Activated CD4-positive, alpha-beta T cell treated with anti-CD3 and anti-CD28 coated beads, Interleukin-2, amount 10 ng/mL, durations not matched to agents 24 days and 14 days (primary cell): Measurements from ENCODE around the gene SYT1. TPM values are rescaled to one million over a fixed set of nuclear protein-coding genes. Genes with fewer than 3 reads are reported as not detected.

Experiments used
- DNase-seq: peaks from one replicate; pipeline ENCODE4 v3.0.0; 2022
- H3K27ac Mint-ChIP-seq: one replicate; pipeline ENCODE4 v1.8.0; 2022; ENCODE audit warnings: mild to moderate bottlenecking, mixed read lengths
- H3K27me3 Mint-ChIP-seq: one replicate; pipeline ENCODE4 v1.8.0; 2022; ENCODE audit warnings: mixed read lengths
- H3K36me3 Mint-ChIP-seq: one replicate; pipeline ENCODE4 v1.8.0; 2022; ENCODE audit warnings: low read depth, mild to moderate bottlenecking, mixed read lengths
- H3K4me1 Mint-ChIP-seq: one replicate; pipeline ENCODE4 v1.8.0; 2021; ENCODE audit warnings: mixed read lengths
- H3K4me3 Mint-ChIP-seq: one replicate; pipeline ENCODE4 v1.8.0; 2022; ENCODE audit warnings: mild to moderate bottlenecking, moderate library complexity, mixed read lengths
- H3K9me3 Mint-ChIP-seq: one replicate; pipeline ENCODE4 v1.8.0; 2021; ENCODE audit warnings: mixed read lengths
- intact Hi-C: fragments of 100-400 bp; cut with micrococcal nuclease; formaldehyde crosslinking; loops from one replicate; pipeline ENCODE4 v1.15.1; 2023
- total RNA-seq: library from RNA; stranded (reverse); gene quantifications from 2 replicates; pipeline ENCODE4 v1.2.3, GENCODE V29; 2022

SYT1 gene
- total RNA-seq, 1 donor from 2014 or later, result not detected

DNA sequence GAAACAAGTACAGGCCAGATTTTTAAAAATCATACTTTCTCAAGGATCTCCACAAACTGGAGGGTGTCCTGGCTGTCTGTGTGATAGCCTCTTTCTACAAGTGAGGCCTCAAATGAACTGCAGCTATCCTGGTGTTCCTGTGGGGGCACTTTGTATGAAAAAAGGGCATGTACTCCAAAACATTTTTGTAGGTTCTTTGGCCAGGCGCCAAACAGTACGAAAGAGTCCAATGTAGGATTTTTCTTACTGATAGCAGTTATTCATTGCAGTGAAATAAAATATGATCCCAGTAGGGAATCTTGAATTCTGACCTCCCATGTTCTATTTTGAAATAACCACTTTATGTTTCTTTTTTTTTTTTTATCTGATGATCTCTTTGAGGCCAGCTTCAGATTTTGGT, 444.5 kb downstream of the SYT1 start:
- H3K9me3 Mint-ChIP-seq, result peaks cover 4% of the 10 kb centered on the region
- no peaks in the 10 kb centered on the region for H3K27me3 Mint-ChIP-seq
- no peaks in the 10 kb centered on the region for H3K36me3 Mint-ChIP-seq
- no peak overlapping the region for H3K27ac Mint-ChIP-seq
- no peak overlapping the region for H3K4me3 Mint-ChIP-seq
- no peak for DNase-seq
- no peaks in the 10 kb centered on the region for H3K4me1 Mint-ChIP-seq
- intact Hi-C loops, result no loop called here

- Mint-ChIP-seq H3K27ac (no peak overlapping the region), H3K4me3 (no peak overlapping the region)
Measured at GRCh38 chr12:79317179-79317847, 452.7 kb downstream of the SYT1 start.

GRCh38 chr12:79322905-79323304, 458.3 kb downstream of the SYT1 start:
- intact Hi-C loops, result no loop called here
- no peak overlapping the region for H3K27ac Mint-ChIP-seq
- no peaks in the 10 kb centered on the region for H3K27me3 Mint-ChIP-seq
- no peaks in the 10 kb centered on the region for H3K4me1 Mint-ChIP-seq
- no peaks in the 10 kb centered on the region for H3K9me3 Mint-ChIP-seq
- no peaks in the 10 kb centered on the region for H3K36me3 Mint-ChIP-seq
- DNase-seq, result no peak
- H3K4me3 Mint-ChIP-seq, result no peak overlapping the region

More at GRCh38 chr12:79317179-79317847, 452.7 kb downstream of the SYT1 start:
- Mint-ChIP-seq H3K27me3 (no peaks in the 10 kb centered on the region), H3K4me1 (no peaks in the 10 kb centered on the region), H3K36me3 (no peaks in the 10 kb centered on the region), H3K9me3 (peaks cover 4% of the 10 kb centered on the region)
- DNase-seq, result no peak
- intact Hi-C loops, result no loop called here

DNA sequence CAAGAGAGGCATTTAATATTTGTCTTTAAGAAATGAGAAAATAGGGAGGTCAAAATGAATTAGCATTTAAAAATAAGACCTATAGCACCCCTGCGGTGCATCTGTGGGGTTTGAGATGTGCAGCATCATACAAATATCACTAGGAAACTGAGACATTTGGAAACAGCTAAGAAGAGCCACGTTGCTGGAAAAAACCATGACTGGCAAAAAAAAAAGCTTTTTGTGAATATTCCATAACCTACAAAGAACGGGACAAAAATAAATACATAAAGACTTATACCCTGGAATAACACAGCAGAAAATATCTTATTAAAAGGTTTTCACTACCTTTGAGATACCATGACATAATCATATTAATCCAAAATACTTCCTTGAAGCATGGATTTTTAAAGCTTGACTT, 460.0 kb downstream of the SYT1 start:
- no peaks in the 10 kb centered on the region for H3K36me3 Mint-ChIP-seq
- H3K27ac Mint-ChIP-seq, result no peak overlapping the region
- no peak overlapping the region for H3K4me3 Mint-ChIP-seq
- no peak for DNase-seq
- H3K4me1 Mint-ChIP-seq, result no peaks in the 10 kb centered on the region
- H3K27me3 Mint-ChIP-seq, result no peaks in the 10 kb centered on the region
- intact Hi-C loops, result no loop called here
- no peaks in the 10 kb centered on the region for H3K9me3 Mint-ChIP-seq

GRCh38 chr12:79326222-79326621, 461.6 kb downstream of the SYT1 start:
- no peaks in the 10 kb centered on the region for H3K9me3 Mint-ChIP-seq
- H3K4me1 Mint-ChIP-seq, result no peaks in the 10 kb centered on the region
- intact Hi-C loops, result no loop called here
- no peaks in the 10 kb centered on the region for H3K27me3 Mint-ChIP-seq
- H3K36me3 Mint-ChIP-seq, result no peaks in the 10 kb centered on the region
- no peak for DNase-seq
- no peak overlapping the region for H3K4me3 Mint-ChIP-seq
- H3K27ac Mint-ChIP-seq, result no peak overlapping the region

DNA sequence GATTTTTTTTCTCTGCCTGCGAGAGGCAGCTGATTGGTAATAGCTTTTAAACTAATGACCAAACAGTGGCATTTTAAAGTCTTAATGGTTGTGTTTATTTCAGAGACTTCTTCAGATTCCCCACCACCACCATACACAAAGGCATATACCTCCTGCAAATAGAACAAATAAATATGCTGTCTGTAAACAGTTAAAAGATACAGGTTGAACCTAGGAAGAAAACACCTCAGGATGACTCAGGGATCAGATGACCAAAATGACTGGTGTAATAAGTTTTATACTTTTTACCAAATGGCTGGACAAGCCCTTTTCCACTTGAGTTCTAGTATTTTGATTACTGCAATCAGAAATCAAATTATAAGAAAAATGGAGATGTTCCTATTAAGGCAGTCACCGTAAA, 462.1 kb downstream of the SYT1 start:
- no peaks in the 10 kb centered on the region for H3K27me3 Mint-ChIP-seq
- H3K4me3 Mint-ChIP-seq, result no peak overlapping the region
- no peaks in the 10 kb centered on the region for H3K9me3 Mint-ChIP-seq
- no peaks in the 10 kb centered on the region for H3K36me3 Mint-ChIP-seq
- DNase-seq, result no peak
- no peak overlapping the region for H3K27ac Mint-ChIP-seq
- no peaks in the 10 kb centered on the region for H3K4me1 Mint-ChIP-seq
- intact Hi-C loops, result no loop called here

- Mint-ChIP-seq H3K9me3 (no peaks in the 10 kb centered on the region), H3K36me3 (no peaks in the 10 kb centered on the region), H3K27ac (no peak overlapping the region), H3K4me3 (no peak overlapping the region), H3K4me1 (no peaks in the 10 kb centered on the region), H3K27me3 (no peaks in the 10 kb centered on the region)
- DNase-seq, result no peak
- intact Hi-C loops, result no loop called here
Measured at GRCh38 chr12:79327465-79327864, 462.9 kb downstream of the SYT1 start.

DNA sequence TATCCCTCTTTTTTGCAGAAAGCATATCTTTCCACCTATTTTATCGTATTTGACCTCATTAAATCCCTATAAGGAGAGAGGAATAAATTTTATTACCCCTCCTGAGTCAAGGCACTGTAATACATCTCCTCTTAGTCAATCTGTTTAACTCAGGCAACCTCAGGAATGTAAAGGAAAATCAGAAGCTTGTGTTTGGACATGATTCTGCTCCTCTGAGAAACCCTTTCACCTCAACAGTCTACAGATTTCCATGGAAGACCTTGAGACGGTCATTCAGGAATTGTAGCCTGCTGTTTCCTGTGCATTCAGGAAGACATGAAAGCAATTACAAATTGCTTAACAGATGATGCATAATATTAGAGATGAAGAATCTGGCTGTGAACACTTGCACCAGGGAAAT, 465.4 kb downstream of the SYT1 start:
- Mint-ChIP-seq H3K36me3 (no peaks in the 10 kb centered on the region), H3K9me3 (no peaks in the 10 kb centered on the region), H3K4me3 (no peak overlapping the region), H3K27me3 (no peaks in the 10 kb centered on the region), H3K4me1 (no peaks in the 10 kb centered on the region), H3K27ac (no peak overlapping the region)
- intact Hi-C loops, result no loop called here
- DNase-seq, result no peak

GRCh38 chr12:79331870-79332269, 467.3 kb downstream of the SYT1 start:
- no peaks in the 10 kb centered on the region for H3K36me3 Mint-ChIP-seq
- no peak overlapping the region for H3K27ac Mint-ChIP-seq
- H3K4me1 Mint-ChIP-seq, result no peaks in the 10 kb centered on the region
- H3K9me3 Mint-ChIP-seq, result no peaks in the 10 kb centered on the region
- H3K4me3 Mint-ChIP-seq, result no peak overlapping the region
- intact Hi-C loops, result no loop called here
- no peaks in the 10 kb centered on the region for H3K27me3 Mint-ChIP-seq
- no peak for DNase-seq

GRCh38 chr12:79333144-79333543, 468.6 kb downstream of the SYT1 start:
- intact Hi-C loops, result no loop called here
- no peak for DNase-seq
- no peak overlapping the region for H3K4me3 Mint-ChIP-seq
- H3K27me3 Mint-ChIP-seq, result no peaks in the 10 kb centered on the region
- no peaks in the 10 kb centered on the region for H3K36me3 Mint-ChIP-seq
- no peaks in the 10 kb centered on the region for H3K4me1 Mint-ChIP-seq
- H3K27ac Mint-ChIP-seq, result no peak overlapping the region
- H3K9me3 Mint-ChIP-seq, result no peaks in the 10 kb centered on the region

DNA sequence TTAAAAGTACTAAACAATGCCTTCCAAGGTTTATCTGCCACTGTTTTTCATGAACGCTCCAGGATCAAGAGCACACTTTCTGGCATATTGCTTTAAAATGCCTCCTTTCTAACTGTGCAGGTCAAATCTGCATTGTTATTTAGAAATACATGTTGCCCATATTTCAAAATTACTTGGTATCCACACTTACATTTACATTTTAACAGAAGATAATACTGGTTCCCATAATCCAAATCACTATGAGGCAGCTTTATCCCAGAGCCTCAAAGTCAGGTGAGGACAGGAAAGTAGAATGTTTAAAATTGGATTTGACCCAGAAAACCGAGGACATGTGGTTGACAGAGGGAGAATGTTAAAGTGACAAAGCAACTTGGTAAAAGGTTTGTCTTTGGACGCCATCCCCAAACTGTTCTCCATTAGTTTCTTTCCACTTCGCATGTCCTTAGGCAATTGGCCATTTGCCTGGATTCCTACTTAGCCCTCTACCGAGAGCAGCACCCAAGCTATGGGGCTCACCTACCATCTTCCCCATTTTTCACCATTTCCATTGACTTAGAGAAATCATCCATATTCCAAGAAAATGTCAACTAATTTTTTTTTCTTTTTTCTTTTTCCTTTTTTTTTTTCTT, 473.2 kb downstream of the SYT1 start:
- Mint-ChIP-seq H3K36me3 (no peaks in the 10 kb centered on the region), H3K4me3 (no peak overlapping the region), H3K27ac (no peak overlapping the region), H3K27me3 (no peaks in the 10 kb centered on the region), H3K4me1 (no peaks in the 10 kb centered on the region), H3K9me3 (no peaks in the 10 kb centered on the region)
- DNase-seq, result no peak
- intact Hi-C loops, result no loop called here

DNA sequence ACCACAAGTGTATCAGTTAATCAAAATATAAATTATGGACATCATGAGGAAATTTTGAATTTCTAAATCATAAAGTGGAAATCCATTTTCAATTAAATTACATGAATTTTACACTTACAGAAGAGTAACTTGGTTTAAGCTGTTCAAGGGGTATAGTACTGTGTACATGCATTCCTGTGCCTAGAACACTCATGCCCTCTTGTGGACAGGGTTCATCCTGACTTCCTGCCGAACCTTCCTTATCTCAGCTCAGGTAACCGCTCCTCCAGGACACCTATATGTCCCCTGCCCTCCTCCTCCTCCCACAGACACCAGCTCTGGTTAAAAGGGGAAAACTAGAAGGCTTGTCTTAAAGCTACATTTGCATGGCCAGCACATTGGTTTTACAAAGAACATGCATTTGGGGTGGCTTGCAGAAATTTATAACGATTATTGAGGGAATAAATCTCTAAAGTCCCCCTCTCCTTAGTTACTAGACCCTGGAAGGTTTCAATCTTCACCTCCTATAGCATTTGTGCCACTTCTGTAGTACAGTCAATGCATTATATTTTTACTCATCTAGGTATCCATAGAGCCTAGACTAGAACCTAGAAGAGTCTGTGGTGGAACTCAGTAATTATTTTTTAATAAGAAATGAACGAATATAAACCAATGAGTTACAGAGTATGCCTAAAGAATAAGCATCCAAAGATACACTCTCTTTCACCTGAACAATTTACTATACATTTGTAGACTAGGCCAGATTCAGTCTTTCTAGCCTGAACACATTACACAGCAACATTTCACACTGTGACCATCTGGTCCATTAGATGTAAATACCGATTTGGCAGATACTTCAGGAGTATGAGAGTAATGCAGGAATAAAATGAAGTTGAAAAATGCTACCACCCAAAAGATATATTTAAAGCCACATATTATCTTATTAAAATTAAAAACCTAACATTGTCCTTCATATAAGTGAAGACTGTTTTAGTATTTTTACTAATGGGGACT, 480.6 kb downstream of the SYT1 start:
- Mint-ChIP-seq H3K27me3 (no peaks in the 10 kb centered on the region), H3K4me3 (no peak overlapping the region), H3K36me3 (no peaks in the 10 kb centered on the region), H3K27ac (no peak overlapping the region), H3K4me1 (no peaks in the 10 kb centered on the region), H3K9me3 (no peaks in the 10 kb centered on the region)
- intact Hi-C loops, result no loop called here
- peak; percentile 54 for DNase-seq

GRCh38 chr12:79347866-79348265, 483.3 kb downstream of the SYT1 start:
- H3K27ac Mint-ChIP-seq, result no peak overlapping the region
- intact Hi-C loops, result no loop called here
- no peaks in the 10 kb centered on the region for H3K9me3 Mint-ChIP-seq
- no peaks in the 10 kb centered on the region for H3K27me3 Mint-ChIP-seq
- no peak for DNase-seq
- H3K4me3 Mint-ChIP-seq, result no peak overlapping the region
- no peaks in the 10 kb centered on the region for H3K4me1 Mint-ChIP-seq
- no peaks in the 10 kb centered on the region for H3K36me3 Mint-ChIP-seq

DNA sequence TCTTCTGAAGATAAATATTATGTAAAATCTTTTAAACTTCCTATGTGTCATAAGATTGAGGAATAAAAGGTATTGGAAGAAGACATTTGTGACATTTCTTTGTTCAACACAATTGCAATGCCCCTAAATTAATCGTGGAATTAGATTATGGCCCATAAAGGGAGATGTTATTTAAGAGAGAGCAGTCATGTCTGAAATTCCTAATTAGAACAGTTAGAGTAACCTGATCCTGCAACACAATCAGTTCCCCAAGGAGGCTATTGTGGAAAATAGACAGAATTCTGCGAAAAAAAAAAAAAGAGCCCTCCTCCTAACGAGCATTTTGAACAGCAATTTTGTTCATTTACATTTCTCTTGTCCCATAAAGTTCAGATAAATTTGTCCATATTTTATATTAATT, 486.7 kb downstream of the SYT1 start:
- no peak for DNase-seq
- Mint-ChIP-seq H3K36me3 (no peaks in the 10 kb centered on the region), H3K4me3 (no peak overlapping the region), H3K4me1 (no peaks in the 10 kb centered on the region), H3K27ac (no peak overlapping the region), H3K9me3 (no peaks in the 10 kb centered on the region), H3K27me3 (no peaks in the 10 kb centered on the region)
- intact Hi-C loops, result no loop called here
